Mesenteric fat pad (tissue), 1 donor: ENCODE data around the gene CCDC92. TPM values are rescaled to one million over a fixed set of nuclear protein-coding genes. Genes with fewer than 3 reads are reported as not detected.

Experiments
- DNase-seq: peaks from one replicate; pipeline ENCODE4 v3.0.0-alpha.2; 2020; ENCODE audit warnings: low spot score
- total RNA-seq: library from RNA; stranded (reverse); fragmentation: NEBNext Ultra II Directional; extraction: Animal tissue kit (Norgen Biotek cat#: 25700); gene quantifications from one replicate; pipeline ENCODE4 v1.2.1, GENCODE V29; 2021
- donor health status: DM: yes; HTN: yes; CAD: no.

CCDC92 gene
- total RNA-seq, 1 donor from 2014 or later: 68.7 TPM

GRCh38 chr12:123910761-123911193 lies 61.9 kb downstream of the CCDC92 start:
- DNase-seq: no peak

- no peak for DNase-seq
Measured at GRCh38 chr12:123910057-123910456, 62.6 kb downstream of the CCDC92 start.

GRCh38 chr12:123908884-123909725 lies 63.5 kb downstream of the CCDC92 start:
- DNase-seq: no peak

- DNase-seq: no peak
Measured at GRCh38 chr12:123907726-123908476, 64.7 kb downstream of the CCDC92 start.

GRCh38 chr12:123906711-123907420 lies 65.8 kb downstream of the CCDC92 start:
- DNase-seq: no peak

GRCh38 chr12:123905319-123905925 lies 67.2 kb downstream of the CCDC92 start:
- no peak for DNase-seq

GRCh38 chr12:123903301-123904065 lies 69.1 kb downstream of the CCDC92 start:
- DNase-seq: no peak

GRCh38 chr12:123902821-123903220 lies 69.8 kb downstream of the CCDC92 start:
- DNase-seq: no peak

GRCh38 chr12:123900871-123901376 lies 71.7 kb downstream of the CCDC92 start:
- no peak for DNase-seq

- DNase-seq: no peak
Measured at GRCh38 chr12:123899368-123899767, 73.3 kb downstream of the CCDC92 start.

GRCh38 chr12:123898673-123899072 lies 74.0 kb downstream of the CCDC92 start:
- DNase-seq: no peak

- no peak for DNase-seq
Measured at GRCh38 chr12:123897221-123897620, 75.4 kb downstream of the CCDC92 start.

GRCh38 chr12:123896767-123897166 lies 75.9 kb downstream of the CCDC92 start:
- DNase-seq: no peak

GRCh38 chr12:123895451-123895850 lies 77.2 kb downstream of the CCDC92 start:
- no peak for DNase-seq

- no peak for DNase-seq
Measured at GRCh38 chr12:123894823-123895345, 77.7 kb downstream of the CCDC92 start.

GRCh38 chr12:123893276-123893675 lies 79.4 kb downstream of the CCDC92 start:
- no peak for DNase-seq

- DNase-seq: no peak
Measured at GRCh38 chr12:123892853-123893252, 79.8 kb downstream of the CCDC92 start.

- no peak for DNase-seq
Measured at GRCh38 chr12:123892180-123892559, 80.5 kb downstream of the CCDC92 start.

GRCh38 chr12:123891516-123892179 lies 81.0 kb downstream of the CCDC92 start:
- no peak for DNase-seq

- no peak for DNase-seq
Measured at GRCh38 chr12:123891011-123891410, 81.6 kb downstream of the CCDC92 start.
